Esophagus squamous epithelium (tissue), 5 donors: Measurements from ENCODE around the gene GREM1. TPM values are rescaled to one million over a fixed set of nuclear protein-coding genes. Genes with fewer than 3 reads are reported as not detected.

Experiments used
- DNase-seq: peaks from one replicate; lab custom pipeline; 2025; lab: John Stamatoyannopoulos, UW
- H3K27ac ChIP-seq, 4 donors: fragments of 200-600 bp; sonication (generic); one replicate each; pipeline ENCODE4 v1.5.1; 2016 to 2019; ENCODE audit warnings: mild to moderate bottlenecking in 1 of 4
- H3K27me3 ChIP-seq, 4 donors: fragments of 200-600 bp; sonication (generic); 1 replicate in 3 of 4; 2 replicates in 1 of 4; pipeline versions ENCODE4 v1.5.1 to v1.6.0; 2017 to 2021; ENCODE audit warnings: antibody characterized with exemption in 1 of 4
- H3K36me3 ChIP-seq, 3 donors: fragments of 200-600 bp; sonication (generic); one replicate each; pipeline ENCODE4 v1.5.1; 2016 to 2019
- H3K4me1 ChIP-seq, 3 donors: fragments of 200-600 bp; sonication (generic); one replicate each; pipeline ENCODE4 v1.5.1; 2017 to 2019
- H3K4me3 ChIP-seq, 4 donors: fragments of 200-600 bp; sonication (generic); 1 replicate in 3 of 4; 2 replicates in 1 of 4; pipeline ENCODE4 v1.5.1; 2016 to 2019; ENCODE audit warnings: mild to moderate bottlenecking in 2 of 4, moderate library complexity in 1 of 4
- H3K9me3 ChIP-seq, 3 donors: fragments of 200-600 bp; sonication (generic); one replicate each; pipeline ENCODE4 v1.5.1; 2016 to 2019
- POLR2A ChIP-seq, 4 donors: fragments of 450-650 bp; IDR thresholded peaks; one replicate each; pipeline ENCODE4 v1.6.1; 2017; ENCODE audit warnings: antibody characterized with exemption in 4 of 4, mild to moderate bottlenecking in 4 of 4, moderate library complexity in 3 of 4
- WGBS, 2 donors: methylation state at CpG; one replicate each; pipeline ENCODE4 v1.1.5; 2018; 5-methylcytosine and 5-hydroxymethylcytosine counted together
- intact Hi-C: fragments of 100-400 bp; cut with DNase I; formaldehyde crosslinking; loops from one replicate; pipeline ENCODE4 v1.15.0; 2022
- total RNA-seq, 4 donors: library from RNA; depleted of rRNA; stranded (reverse); fragments of >200 nt; gene quantifications; one replicate each; pipeline ENCODE4 v1.1.0, GENCODE V29; 2016
- TF ChIP-seq, protein P1 (sequence below), 6 experiments: fragments of 450-650 bp in 4 of 6; fragments of 200-600 bp in 2 of 6; sonication (generic) in 2 of 6; IDR thresholded peaks; one replicate each; pipeline ENCODE4 v1.5.1; 2016 to 2019; ENCODE audit warnings: antibody characterized with exemption in 6 of 6, mild to moderate bottlenecking in 4 of 6, moderate library complexity in 4 of 6
- donor health status: DM: yes; HTN: yes; CAD: no.

Gene GREM1
- total RNA-seq, 4 donors from 2014 or later, result 0.30 to 11.6 (median 6.4) TPM

DNA sequence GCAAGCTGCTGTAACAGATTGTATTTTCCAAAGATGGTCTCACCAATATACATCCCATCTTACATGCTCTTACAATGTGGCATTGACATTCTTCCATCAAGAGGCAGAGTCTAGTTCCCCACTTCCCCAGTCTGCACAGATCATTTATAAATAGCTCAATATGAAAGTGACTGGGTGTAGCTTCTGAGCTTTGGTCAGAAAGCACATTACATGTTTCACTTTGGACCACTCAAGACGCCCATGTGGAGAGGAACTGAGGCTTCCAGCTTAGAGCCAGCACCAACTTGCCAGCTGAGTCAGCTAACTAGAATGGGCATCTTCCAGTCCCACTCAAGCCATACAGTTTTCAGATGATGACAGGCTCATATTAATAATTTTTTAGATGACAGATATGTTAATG, 45.5 kb downstream of the GREM1 start:
- no peak overlapping the region for H3K4me3 ChIP-seq

DNA sequence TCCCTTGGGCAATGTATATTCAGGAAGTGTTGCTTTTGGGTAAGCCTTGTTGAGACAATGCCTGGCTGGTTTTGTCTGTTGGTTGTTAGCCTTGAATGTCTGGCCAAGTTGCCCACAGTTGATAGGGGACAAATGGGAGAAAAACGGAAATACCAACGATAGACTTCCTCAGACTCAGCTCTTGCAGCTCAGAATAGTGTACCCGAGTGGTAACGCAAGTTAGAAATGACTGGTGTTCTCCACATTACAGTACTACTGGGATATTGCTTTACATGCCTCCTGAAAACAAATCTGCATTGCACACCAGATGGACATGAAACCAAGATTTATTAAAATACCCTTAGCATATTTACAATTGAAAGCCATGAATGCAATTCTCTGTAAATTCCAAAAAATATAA, 47.4 kb downstream of the GREM1 start:
- Histone ChIP-seq H3K9me3 (no peaks in the 10 kb centered on the region), H3K36me3 (no peaks in the 10 kb centered on the region), H3K4me1 (no peaks in the 10 kb centered on the region), H3K27ac (no peak overlapping the region), H3K27me3 (peaks cover 0 to 4% (median 0%) of the 10 kb centered on the region in 4 donors), H3K4me3 (no peak overlapping the region)
- intact Hi-C loops, result no loop called here
- DNase-seq, result no peak
- TF ChIP-seq POLR2A (IDR thresholded peaks at IDR 0.05), result no peak
- TF ChIP-seq, protein P1, sequence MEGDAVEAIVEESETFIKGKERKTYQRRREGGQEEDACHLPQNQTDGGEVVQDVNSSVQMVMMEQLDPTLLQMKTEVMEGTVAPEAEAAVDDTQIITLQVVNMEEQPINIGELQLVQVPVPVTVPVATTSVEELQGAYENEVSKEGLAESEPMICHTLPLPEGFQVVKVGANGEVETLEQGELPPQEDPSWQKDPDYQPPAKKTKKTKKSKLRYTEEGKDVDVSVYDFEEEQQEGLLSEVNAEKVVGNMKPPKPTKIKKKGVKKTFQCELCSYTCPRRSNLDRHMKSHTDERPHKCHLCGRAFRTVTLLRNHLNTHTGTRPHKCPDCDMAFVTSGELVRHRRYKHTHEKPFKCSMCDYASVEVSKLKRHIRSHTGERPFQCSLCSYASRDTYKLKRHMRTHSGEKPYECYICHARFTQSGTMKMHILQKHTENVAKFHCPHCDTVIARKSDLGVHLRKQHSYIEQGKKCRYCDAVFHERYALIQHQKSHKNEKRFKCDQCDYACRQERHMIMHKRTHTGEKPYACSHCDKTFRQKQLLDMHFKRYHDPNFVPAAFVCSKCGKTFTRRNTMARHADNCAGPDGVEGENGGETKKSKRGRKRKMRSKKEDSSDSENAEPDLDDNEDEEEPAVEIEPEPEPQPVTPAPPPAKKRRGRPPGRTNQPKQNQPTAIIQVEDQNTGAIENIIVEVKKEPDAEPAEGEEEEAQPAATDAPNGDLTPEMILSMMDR (IDR thresholded peaks at IDR 0.05), result no peak
- WGBS, 2 donors, result 50 to 75% methylated on average over 4 of the region's 4 CpGs

More for the DNA sequence above, 45.5 kb downstream of the GREM1 start:
- no peaks in the 10 kb centered on the region for H3K9me3 ChIP-seq
- intact Hi-C loops, result no loop called here
- 50 to 56% methylated on average over 1 of the region's 1 CpG for WGBS, 2 donors
- no peaks in the 10 kb centered on the region for H3K4me1 ChIP-seq
- no peak overlapping the region for H3K27ac ChIP-seq
- no peaks in the 10 kb centered on the region for H3K36me3 ChIP-seq
- no peak for TF ChIP-seq POLR2A (IDR thresholded peaks at IDR 0.05)
- TF ChIP-seq, protein P1 (IDR thresholded peaks at IDR 0.05), result no peak
- no peak for DNase-seq
- H3K27me3 ChIP-seq, result peaks cover 0 to 4% (median 0%) of the 10 kb centered on the region in 4 donors

DNA sequence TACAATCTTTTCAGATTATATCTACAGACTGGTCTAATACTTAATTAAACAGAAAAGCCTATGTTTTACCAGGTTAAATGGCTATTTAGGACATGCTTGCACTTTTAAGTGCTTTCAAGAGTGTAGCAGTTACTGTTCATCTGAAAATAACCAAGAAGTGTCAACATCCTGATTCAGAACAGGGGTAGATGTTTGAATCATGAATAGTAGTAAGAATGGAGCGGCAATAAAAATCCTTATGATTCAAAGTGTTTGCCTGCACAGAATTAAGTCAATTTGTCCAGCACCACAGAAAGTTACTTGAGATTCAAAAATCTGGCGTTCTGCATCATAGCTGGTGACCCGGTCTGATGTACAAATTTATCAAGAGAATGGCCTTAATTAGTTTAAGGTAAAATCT, 48.3 kb downstream of the GREM1 start:
- WGBS, 2 donors, result 71 to 76% methylated on average over 3 of the region's 3 CpGs
- intact Hi-C loops, result no loop called here
- TF ChIP-seq POLR2A (IDR thresholded peaks at IDR 0.05), result no peak
- TF ChIP-seq, protein P1 (IDR thresholded peaks at IDR 0.05), result no peak

DNA sequence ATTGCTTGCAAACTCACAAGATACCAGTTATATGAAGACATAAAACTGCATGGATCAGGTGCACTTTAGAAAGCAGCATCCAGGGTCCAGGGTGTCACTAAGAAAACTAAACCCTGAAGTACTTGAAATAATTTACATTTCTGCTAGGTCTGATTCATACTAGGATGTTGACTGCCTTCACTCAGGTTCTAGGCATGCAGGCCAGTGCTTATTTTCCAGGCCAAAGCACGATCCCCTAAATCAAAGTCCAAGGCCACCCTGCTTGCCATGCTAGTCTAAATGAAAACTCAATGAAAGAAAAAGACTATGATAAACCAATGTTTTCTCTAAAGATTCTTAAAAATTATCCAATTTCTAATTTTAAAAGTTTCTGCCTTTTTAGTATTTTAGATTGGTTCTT, 49.4 kb downstream of the GREM1 start:
- TF ChIP-seq POLR2A (IDR thresholded peaks at IDR 0.05), result no peak
- TF ChIP-seq, protein P1 (IDR thresholded peaks at IDR 0.05), result no peak
- Histone ChIP-seq H3K27me3 (no peaks in the 10 kb centered on the region), H3K36me3 (no peaks in the 10 kb centered on the region), H3K4me3 (no peak overlapping the region), H3K4me1 (no peaks in the 10 kb centered on the region), H3K9me3 (no peaks in the 10 kb centered on the region), H3K27ac (no peak overlapping the region)
- no peak for DNase-seq
- WGBS, 2 donors, result 88 to 100% methylated on average over 1 of the region's 1 CpG
- intact Hi-C loops, result no loop called here

More for the DNA sequence above, 48.3 kb downstream of the GREM1 start:
- Histone ChIP-seq H3K9me3 (no peaks in the 10 kb centered on the region), H3K36me3 (no peaks in the 10 kb centered on the region), H3K4me1 (no peaks in the 10 kb centered on the region), H3K4me3 (no peak overlapping the region), H3K27ac (no peak overlapping the region), H3K27me3 (peaks cover 0 to 4% (median 0%) of the 10 kb centered on the region in 4 donors)
- no peak for DNase-seq

DNA sequence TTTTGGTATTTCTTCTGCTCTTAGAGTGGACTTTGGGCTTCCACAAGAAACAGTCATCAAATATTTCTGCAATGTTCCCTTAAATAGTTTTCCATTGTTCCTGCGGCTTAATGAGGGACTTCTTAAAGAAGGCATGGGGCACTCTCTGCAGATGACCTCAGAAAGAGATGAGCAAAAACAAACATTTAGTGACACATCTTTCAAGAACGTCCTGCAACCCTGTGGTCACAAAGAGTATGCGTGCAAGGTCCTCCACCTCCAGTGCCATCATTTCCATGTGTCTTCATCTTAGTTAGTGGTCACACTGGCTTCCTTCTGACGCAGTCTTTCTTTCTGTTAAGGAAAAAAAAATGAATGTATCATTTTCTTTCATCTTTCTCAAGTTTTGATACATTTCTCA, 56.2 kb downstream of the GREM1 start:
- no peak overlapping the region for H3K4me3 ChIP-seq
- intact Hi-C loops, result no loop called here
- WGBS, 2 donors, result 76 to 88% methylated on average over 4 of the region's 4 CpGs

More for the DNA sequence above, 56.2 kb downstream of the GREM1 start:
- no peaks in the 10 kb centered on the region for H3K4me1 ChIP-seq
- H3K27ac ChIP-seq, result no peak overlapping the region
- TF ChIP-seq, protein P1 (IDR thresholded peaks at IDR 0.05), result no peak
- TF ChIP-seq POLR2A (IDR thresholded peaks at IDR 0.05), result no peak
- H3K36me3 ChIP-seq, result no peaks in the 10 kb centered on the region
- no peaks in the 10 kb centered on the region for H3K27me3 ChIP-seq
- DNase-seq, result no peak
- H3K9me3 ChIP-seq, result peaks cover 0 to 6% (median 5%) of the 10 kb centered on the region in 3 donors
